Astrocyte (in vitro differentiated cells and primary cell): Measurements from ENCODE around the gene HOXA1. TPM values are rescaled to one million over a fixed set of nuclear protein-coding genes. Genes with fewer than 3 reads are reported as not detected.
A peak's percentile ranks its signal among the peaks of the same experiment; 100 is the strongest.

Experiments
- DNase-seq: peaks from one replicate; pipeline ENCODE4 v3.0.0-alpha.2; 2010; ENCODE audit warnings: low read depth
- FAIRE-seq: peaks from 2 replicates; lab custom pipeline; 2011; peaks lifted over from hg19 to GRCh38; lab: Jason Lieb, UNC
- H2AFZ ChIP-seq: 2 replicates; pipeline ENCODE4 v1.6.0; 2012; ENCODE audit warnings: low read depth, low read length, inconsistent platforms
- H3K27ac ChIP-seq: 2 replicates; pipeline ENCODE4 v1.5.1; 2011; ENCODE audit warnings: low read depth, low read length, inconsistent platforms
- H3K27me3 ChIP-seq: 2 replicates; pipeline ENCODE4 v1.6.0; 2011; ENCODE audit warnings: low read length, inconsistent platforms; ENCODE audit not compliant: insufficient read depth
- H3K36me3 ChIP-seq: 2 replicates; pipeline ENCODE4 v1.5.1; 2011; ENCODE audit warnings: low read length, inconsistent platforms; ENCODE audit not compliant: insufficient read depth
- H3K4me1 ChIP-seq: 2 replicates; pipeline ENCODE4 v1.5.1; 2011; ENCODE audit warnings: low read length, inconsistent platforms; ENCODE audit not compliant: insufficient read depth
- H3K4me2 ChIP-seq: 2 replicates; pipeline ENCODE4 v1.6.0; 2012; ENCODE audit warnings: low read length, inconsistent platforms
- H3K4me3 ChIP-seq: 2 replicates; pipeline ENCODE4 v1.5.1; 2011; ENCODE audit warnings: low read depth, mild to moderate bottlenecking, low read length, inconsistent platforms; ENCODE audit not compliant: insufficient read depth
- H3K79me2 ChIP-seq: 2 replicates; pipeline ENCODE4 v1.6.0; 2012; ENCODE audit warnings: mild to moderate bottlenecking, low read length, inconsistent platforms; ENCODE audit not compliant: insufficient read depth
- H3K9ac ChIP-seq: 2 replicates; pipeline ENCODE4 v1.6.0; 2012; ENCODE audit warnings: mild to moderate bottlenecking, low read length, inconsistent platforms
- H3K9me3 ChIP-seq: 2 replicates; pipeline ENCODE4 v1.5.1; 2012; ENCODE audit warnings: low read depth, mild to moderate bottlenecking, low read length, inconsistent platforms; ENCODE audit not compliant: insufficient read depth
- H4K20me1 ChIP-seq: 2 replicates; pipeline ENCODE4 v1.6.0; 2012; ENCODE audit warnings: low read length, inconsistent platforms; ENCODE audit not compliant: insufficient read depth
- H3K27ac Mint-ChIP-seq: one replicate; pipeline ENCODE4 v1.8.0; 2021; ENCODE audit warnings: mild to moderate bottlenecking, mixed read lengths; ENCODE audit not compliant: unreplicated experiment
- H3K27me3 Mint-ChIP-seq: one replicate; pipeline ENCODE4 v1.8.0; 2021; ENCODE audit warnings: low read depth, mixed read lengths; ENCODE audit not compliant: unreplicated experiment
- H3K36me3 Mint-ChIP-seq: one replicate; pipeline ENCODE4 v1.8.0; 2021; ENCODE audit warnings: low read depth, mixed read lengths; ENCODE audit not compliant: unreplicated experiment
- H3K4me1 Mint-ChIP-seq: one replicate; pipeline ENCODE4 v1.8.0; 2021; ENCODE audit warnings: low read depth, mixed read lengths; ENCODE audit not compliant: unreplicated experiment
- H3K4me3 Mint-ChIP-seq: one replicate; pipeline ENCODE4 v1.8.0; 2021; ENCODE audit warnings: mild to moderate bottlenecking, moderate library complexity, mixed read lengths; ENCODE audit not compliant: unreplicated experiment
- H3K9me3 Mint-ChIP-seq: one replicate; pipeline ENCODE4 v1.8.0; 2021; ENCODE audit warnings: mild to moderate bottlenecking, mixed read lengths; ENCODE audit not compliant: unreplicated experiment
- CTCF ChIP-seq: IDR thresholded peaks from 2 replicates; pipeline ENCODE4 v1.5.1; 2011; ENCODE audit warnings: low read depth, mild to moderate bottlenecking, inconsistent platforms, low read length, moderate library complexity; ENCODE audit not compliant: insufficient read depth
- EZH2 ChIP-seq: IDR thresholded peaks from 2 replicates; pipeline ENCODE4 v1.6.1; 2012; ENCODE audit warnings: mild to moderate bottlenecking, low read length, inconsistent platforms; ENCODE audit not compliant: insufficient read depth
- total RNA-seq: library from RNA; stranded (reverse); gene quantifications from 2 replicates; pipeline ENCODE4 v1.2.1, GENCODE V29; 2021

Gene HOXA1
- total RNA-seq, 1 donor from 2014 or later: 0.23 TPM

- peaks cover 90% of the 10 kb centered on the region for H3K27me3 Mint-ChIP-seq
- peak overlapping the region; percentile 59 for H3K27ac Mint-ChIP-seq
- H3K9me3 Mint-ChIP-seq: peaks cover 52% of the 10 kb centered on the region
- TF ChIP-seq EZH2 (no peak), CTCF (no peak)
- peak; percentile 49 for DNase-seq
- peaks cover 41% of the 10 kb centered on the region for H3K79me2 ChIP-seq
- peaks cover 77% of the 10 kb centered on the region for H3K27me3 ChIP-seq
- peaks cover 8% of the 10 kb centered on the region for H4K20me1 ChIP-seq
- H3K9me3 ChIP-seq: no peaks in the 10 kb centered on the region
- H3K4me3 ChIP-seq: peak overlapping the region; percentile 72
- peaks cover 6% of the 10 kb centered on the region for H3K4me1 ChIP-seq
- H2AFZ ChIP-seq: no peak overlapping the region
- peak overlapping the region; percentile 91 for H3K4me2 ChIP-seq
- no peak for FAIRE-seq
- H3K4me3 Mint-ChIP-seq: peak overlapping the region; percentile 82
- peak overlapping the region; percentile 77 for H3K27ac ChIP-seq
- H3K36me3 Mint-ChIP-seq: peaks cover 4% of the 10 kb centered on the region
- H3K9ac ChIP-seq: peak overlapping the region; percentile 87
- no peaks in the 10 kb centered on the region for H3K36me3 ChIP-seq
- H3K4me1 Mint-ChIP-seq: peaks cover 2% of the 10 kb centered on the region
Measured at GRCh38 chr7:27097686-27098577, 2.1 kb upstream of the HOXA1 start.

- peak overlapping the region; percentile 83 for H3K27ac ChIP-seq
- peak overlapping the region; percentile 87 for H3K9ac ChIP-seq
- H3K9me3 ChIP-seq: no peaks in the 10 kb centered on the region
- Mint-ChIP-seq H3K4me1 (peaks cover 2% of the 10 kb centered on the region), H3K36me3 (peaks cover 2% of the 10 kb centered on the region), H3K9me3 (peaks cover 44% of the 10 kb centered on the region), H3K27me3 (peaks cover 92% of the 10 kb centered on the region), H3K4me3 (peak overlapping the region; percentile 82), H3K27ac (peak overlapping the region; percentile 59)
- no peaks in the 10 kb centered on the region for H3K4me1 ChIP-seq
- H3K79me2 ChIP-seq: peaks cover 41% of the 10 kb centered on the region
- H2AFZ ChIP-seq: no peak overlapping the region
- FAIRE-seq (no peak), DNase-seq (peak; percentile 30)
- H3K4me3 ChIP-seq: peak overlapping the region; percentile 72
- H3K4me2 ChIP-seq: peak overlapping the region; percentile 91
- peaks cover 80% of the 10 kb centered on the region for H3K27me3 ChIP-seq
- no peak for TF ChIP-seq EZH2
- TF ChIP-seq CTCF: no peak
- peaks cover 8% of the 10 kb centered on the region for H4K20me1 ChIP-seq
- no peaks in the 10 kb centered on the region for H3K36me3 ChIP-seq
Measured at GRCh38 chr7:27096768-27097514, 1.1 kb upstream of the HOXA1 start.
